ENCODE results near the gene UGT2B7.
"Not testable (repeated sequence)": the region's sequence is repeated elsewhere in the genome, so short reads cannot be mapped to it uniquely, and the experiment has no call there.

The UGT2B7 gene

GRCh38 chr4:69089388-69089787 is 6.9 kb upstream of the UGT2B7 start:
- no peak for DNase-seq

GRCh38 chr4:69092190-69092589 is 4.1 kb upstream of the UGT2B7 start:
- DNase-seq: no peak

GRCh38 chr4:69092980-69093568 is 3.2 kb upstream of the UGT2B7 start:
- DNase-seq: no peak

- DNase-seq: no peak
Measured at GRCh38 chr4:69093681-69094080, 2.6 kb upstream of the UGT2B7 start.

GRCh38 chr4:69095301-69095731 is 958 bp upstream of the UGT2B7 start:
- DNase-seq: no peak

GRCh38 chr4:69096810-69097209 is 536 bp downstream of the UGT2B7 start:
- no peak for DNase-seq

- DNase-seq: no peak
Measured at GRCh38 chr4:69098470-69098869, 2.2 kb downstream of the UGT2B7 start.

GRCh38 chr4:69099910-69100309 is 3.6 kb downstream of the UGT2B7 start:
- no peak for DNase-seq

- not testable (repeated sequence) for DNase-seq
Measured at GRCh38 chr4:69102668-69103067, 6.4 kb downstream of the UGT2B7 start.

GRCh38 chr4:69104719-69105275 is 8.5 kb downstream of the UGT2B7 start:
- no peak for DNase-seq

GRCh38 chr4:69115151-69115850 is 19.0 kb downstream of the UGT2B7 start:
- not testable (repeated sequence) for DNase-seq

GRCh38 chr4:69115851-69116213 is 19.6 kb downstream of the UGT2B7 start:
- DNase-seq: no peak

GRCh38 chr4:69116645-69117321 is 20.5 kb downstream of the UGT2B7 start:
- DNase-seq: no peak

- no peak for DNase-seq
Measured at GRCh38 chr4:69120870-69121269, 24.6 kb downstream of the UGT2B7 start.

- no peak for DNase-seq
Measured at GRCh38 chr4:69122476-69122875, 26.2 kb downstream of the UGT2B7 start.

- no peak for DNase-seq
Measured at GRCh38 chr4:69124941-69125340, 28.7 kb downstream of the UGT2B7 start.

- DNase-seq: no peak
Measured at GRCh38 chr4:69126024-69126423, 29.8 kb downstream of the UGT2B7 start.

GRCh38 chr4:69133993-69134392 is 37.7 kb downstream of the UGT2B7 start:
- no peak for DNase-seq

GRCh38 chr4:69134471-69134870 is 38.2 kb downstream of the UGT2B7 start:
- DNase-seq: no peak

GRCh38 chr4:69141320-69141719 is 45.0 kb downstream of the UGT2B7 start:
- no peak for DNase-seq

GRCh38 chr4:69147334-69147733 is 51.1 kb downstream of the UGT2B7 start:
- no peak for DNase-seq

- no peak for DNase-seq
Measured at GRCh38 chr4:69154021-69154420, 57.7 kb downstream of the UGT2B7 start.

GRCh38 chr4:69156913-69157312 is 60.6 kb downstream of the UGT2B7 start:
- peak; percentile 61 for DNase-seq
